HepG2 (cell line): ENCODE results near the gene ANKRD65. TPM values are rescaled to one million over a fixed set of nuclear protein-coding genes. Genes with fewer than 3 reads are reported as not detected.

ENCODE experiments used
- KDM5B ChIP-seq: sonication (generic); formaldehyde crosslinking; IDR thresholded peaks from 2 replicates; pipeline ENCODE4 v1.4.0; 2020; ENCODE audit warnings: missing genetic modification reagents, mild to moderate bottlenecking, borderline replicate concordance
- SIX4 ChIP-seq: sonication (generic); formaldehyde crosslinking; IDR thresholded peaks from 2 replicates; pipeline ENCODE4 v1.4.0; 2020; ENCODE audit warnings: missing genetic modification reagents
- SRSF1 ChIP-seq: fragments of 200-400 bp; formaldehyde crosslinking; optimal IDR thresholded peaks from 2 replicates; pipeline ENCODE3; 2017; ENCODE audit warnings: mild to moderate bottlenecking, low read depth, low read length, moderate library complexity
- polyA plus RNA-seq, 8 experiments: library from polyadenylated mRNA; depleted of rRNA in 3 of 8; stranded (reverse) in 7 of 8; unstranded in 1 of 8; fragments of >200 nt; fragmentation: Illumina TruSeq in 4 of 8; extraction: Trizol in 4 of 8; gene quantifications; 2 replicates each; pipeline versions ENCODE4 v1.2.1 to v1.2.3, GENCODE V29; 2011 to 2016; ENCODE audit warnings: low read depth in 4 of 8, missing spikeins in 1 of 8, mixed read lengths in 1 of 8; ENCODE audit not compliant: insufficient read depth in 1 of 8
- total RNA-seq, 5 experiments: library from RNA; depleted of rRNA; stranded (reverse); fragments of >200 nt; fragmentation: Illumina TruSeq; extraction: Trizol; gene quantifications; 2 replicates each; pipeline ENCODE4 v1.2.3, GENCODE V29; 2016; ENCODE audit warnings: low read depth in 1 of 5
- TF ChIP-seq, protein P1 (sequence below): IDR thresholded peaks from 2 replicates; pipeline ENCODE4 v1.6.1; 2016; ENCODE audit warnings: low read depth, missing genetic modification reagents, missing compliant biosample characterization
- TF ChIP-seq, protein P2 (sequence below): sonication (generic); formaldehyde crosslinking; IDR thresholded peaks from 2 replicates; pipeline ENCODE4 v1.8.1; 2023; ENCODE audit warnings: mild to moderate bottlenecking, moderate library complexity, missing genetic modification reagents
- TF ChIP-seq, protein P3 (sequence below): sonication (generic); formaldehyde crosslinking; IDR thresholded peaks from 2 replicates; pipeline ENCODE4 v1.4.0; 2020; ENCODE audit warnings: missing genetic modification reagents, mild to moderate bottlenecking, borderline replicate concordance
- TF ChIP-seq, protein P4 (sequence below): sonication (generic); formaldehyde crosslinking; IDR thresholded peaks from 2 replicates; pipeline ENCODE4 v1.4.0; 2020; ENCODE audit warnings: mild to moderate bottlenecking, low read depth, missing genetic modification reagents
- TF ChIP-seq, protein P5 (sequence below): sonication (generic); formaldehyde crosslinking; IDR thresholded peaks from 2 replicates; pipeline ENCODE4 v1.5.1; 2020; ENCODE audit warnings: mild to moderate bottlenecking, missing genetic modification reagents, moderate library complexity

ANKRD65 gene
- total and polyA plus RNA-seq, 2 of the 13 experiments (the other 11 are each of a cell fraction or from before 2014, with no cell fraction given), result 12.1 to 30.1 TPM

DNA sequence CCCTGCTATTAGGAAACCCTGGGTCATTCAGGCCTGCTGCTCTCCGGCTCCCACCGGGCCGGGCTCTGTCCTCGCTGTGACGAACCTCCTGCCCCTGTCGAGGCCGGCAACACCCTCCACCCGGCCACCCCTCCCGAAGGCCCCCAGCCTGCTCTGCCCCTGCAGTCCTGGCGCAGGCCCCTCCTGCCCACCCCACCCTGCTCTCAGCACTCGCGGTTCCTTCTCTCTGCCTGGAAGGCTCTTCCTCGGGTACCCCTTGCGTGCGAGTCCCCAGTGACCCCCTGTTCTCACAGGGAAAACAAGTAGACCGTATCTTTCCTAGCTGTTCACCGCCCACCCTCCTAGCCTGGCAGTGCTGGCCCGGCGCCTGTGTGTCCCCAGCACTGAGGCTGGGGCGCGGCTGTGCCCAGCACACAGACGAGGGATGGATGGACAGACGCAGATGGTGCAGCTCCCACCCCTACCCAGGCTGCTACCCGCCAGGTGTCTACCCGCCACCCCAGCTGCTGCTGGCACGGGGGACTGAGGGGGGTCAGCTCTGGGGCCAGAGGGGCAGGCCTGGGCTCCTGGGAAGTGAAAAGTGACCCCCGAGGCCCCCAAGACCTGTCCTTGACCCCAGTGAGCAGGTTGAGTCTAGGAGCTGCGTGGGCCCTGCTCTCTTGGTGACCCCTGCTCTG is 11.3 kb upstream of the ANKRD65 start (continued):
- TF ChIP-seq, protein P1, sequence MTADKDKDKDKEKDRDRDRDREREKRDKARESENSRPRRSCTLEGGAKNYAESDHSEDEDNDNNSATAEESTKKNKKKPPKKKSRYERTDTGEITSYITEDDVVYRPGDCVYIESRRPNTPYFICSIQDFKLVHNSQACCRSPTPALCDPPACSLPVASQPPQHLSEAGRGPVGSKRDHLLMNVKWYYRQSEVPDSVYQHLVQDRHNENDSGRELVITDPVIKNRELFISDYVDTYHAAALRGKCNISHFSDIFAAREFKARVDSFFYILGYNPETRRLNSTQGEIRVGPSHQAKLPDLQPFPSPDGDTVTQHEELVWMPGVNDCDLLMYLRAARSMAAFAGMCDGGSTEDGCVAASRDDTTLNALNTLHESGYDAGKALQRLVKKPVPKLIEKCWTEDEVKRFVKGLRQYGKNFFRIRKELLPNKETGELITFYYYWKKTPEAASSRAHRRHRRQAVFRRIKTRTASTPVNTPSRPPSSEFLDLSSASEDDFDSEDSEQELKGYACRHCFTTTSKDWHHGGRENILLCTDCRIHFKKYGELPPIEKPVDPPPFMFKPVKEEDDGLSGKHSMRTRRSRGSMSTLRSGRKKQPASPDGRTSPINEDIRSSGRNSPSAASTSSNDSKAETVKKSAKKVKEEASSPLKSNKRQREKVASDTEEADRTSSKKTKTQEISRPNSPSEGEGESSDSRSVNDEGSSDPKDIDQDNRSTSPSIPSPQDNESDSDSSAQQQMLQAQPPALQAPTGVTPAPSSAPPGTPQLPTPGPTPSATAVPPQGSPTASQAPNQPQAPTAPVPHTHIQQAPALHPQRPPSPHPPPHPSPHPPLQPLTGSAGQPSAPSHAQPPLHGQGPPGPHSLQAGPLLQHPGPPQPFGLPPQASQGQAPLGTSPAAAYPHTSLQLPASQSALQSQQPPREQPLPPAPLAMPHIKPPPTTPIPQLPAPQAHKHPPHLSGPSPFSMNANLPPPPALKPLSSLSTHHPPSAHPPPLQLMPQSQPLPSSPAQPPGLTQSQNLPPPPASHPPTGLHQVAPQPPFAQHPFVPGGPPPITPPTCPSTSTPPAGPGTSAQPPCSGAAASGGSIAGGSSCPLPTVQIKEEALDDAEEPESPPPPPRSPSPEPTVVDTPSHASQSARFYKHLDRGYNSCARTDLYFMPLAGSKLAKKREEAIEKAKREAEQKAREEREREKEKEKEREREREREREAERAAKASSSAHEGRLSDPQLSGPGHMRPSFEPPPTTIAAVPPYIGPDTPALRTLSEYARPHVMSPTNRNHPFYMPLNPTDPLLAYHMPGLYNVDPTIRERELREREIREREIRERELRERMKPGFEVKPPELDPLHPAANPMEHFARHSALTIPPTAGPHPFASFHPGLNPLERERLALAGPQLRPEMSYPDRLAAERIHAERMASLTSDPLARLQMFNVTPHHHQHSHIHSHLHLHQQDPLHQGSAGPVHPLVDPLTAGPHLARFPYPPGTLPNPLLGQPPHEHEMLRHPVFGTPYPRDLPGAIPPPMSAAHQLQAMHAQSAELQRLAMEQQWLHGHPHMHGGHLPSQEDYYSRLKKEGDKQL (CRISPR knock-in tag), result no peak; the same call in 1 of the 2 replicates
- TF ChIP-seq SRSF1, result no peak
- TF ChIP-seq, protein P2, sequence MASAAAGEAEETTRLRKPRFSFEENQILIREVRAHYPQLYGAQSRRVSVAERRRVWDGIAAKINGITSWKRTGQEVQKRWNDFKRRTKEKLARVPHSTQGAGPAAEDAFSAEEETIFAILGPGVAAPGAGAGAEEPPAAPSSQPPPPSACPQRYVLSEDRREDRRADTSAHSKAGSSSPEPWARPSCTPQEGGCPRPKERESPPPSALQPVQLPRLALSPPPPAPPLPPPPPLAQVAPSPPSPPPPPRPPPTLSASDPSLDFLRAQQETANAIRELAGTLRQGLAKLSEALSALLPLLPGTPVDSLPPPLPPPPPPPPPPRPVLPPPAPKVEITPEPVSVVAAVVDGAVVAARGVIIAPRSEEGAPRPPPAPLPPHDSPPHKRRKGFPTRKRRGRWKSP (CRISPR knock-in tag), result 0 out of 2 replicates have a peak, but pooled peaks have one; percentile 2
- TF ChIP-seq SIX4 (CRISPR knock-in tag), result no peak
- TF ChIP-seq, protein P3, sequence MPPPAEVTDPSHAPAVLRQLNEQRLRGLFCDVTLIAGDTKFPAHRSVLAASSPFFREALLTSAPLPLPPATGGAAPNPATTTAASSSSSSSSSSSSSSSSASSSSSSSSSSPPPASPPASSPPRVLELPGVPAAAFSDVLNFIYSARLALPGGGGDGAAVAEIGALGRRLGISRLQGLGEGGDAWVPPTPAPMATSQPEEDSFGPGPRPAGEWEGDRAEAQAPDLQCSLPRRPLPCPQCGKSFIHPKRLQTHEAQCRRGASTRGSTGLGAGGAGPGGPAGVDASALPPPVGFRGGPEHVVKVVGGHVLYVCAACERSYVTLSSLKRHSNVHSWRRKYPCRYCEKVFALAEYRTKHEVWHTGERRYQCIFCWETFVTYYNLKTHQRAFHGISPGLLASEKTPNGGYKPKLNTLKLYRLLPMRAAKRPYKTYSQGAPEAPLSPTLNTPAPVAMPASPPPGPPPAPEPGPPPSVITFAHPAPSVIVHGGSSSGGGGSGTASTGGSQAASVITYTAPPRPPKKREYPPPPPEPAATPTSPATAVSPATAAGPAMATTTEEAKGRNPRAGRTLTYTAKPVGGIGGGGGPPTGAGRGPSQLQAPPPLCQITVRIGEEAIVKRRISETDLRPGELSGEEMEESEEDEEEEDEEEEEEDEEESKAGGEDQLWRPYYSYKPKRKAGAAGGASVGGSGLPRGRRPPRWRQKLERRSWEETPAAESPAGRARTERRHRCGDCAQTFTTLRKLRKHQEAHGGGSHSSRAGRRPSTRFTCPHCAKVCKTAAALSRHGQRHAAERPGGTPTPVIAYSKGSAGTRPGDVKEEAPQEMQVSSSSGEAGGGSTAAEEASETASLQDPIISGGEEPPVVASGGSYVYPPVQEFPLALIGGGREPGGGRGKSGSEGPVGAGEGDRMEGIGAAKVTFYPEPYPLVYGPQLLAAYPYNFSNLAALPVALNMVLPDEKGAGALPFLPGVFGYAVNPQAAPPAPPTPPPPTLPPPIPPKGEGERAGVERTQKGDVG (CRISPR knock-in tag), result no peak
- TF ChIP-seq, protein P4, sequence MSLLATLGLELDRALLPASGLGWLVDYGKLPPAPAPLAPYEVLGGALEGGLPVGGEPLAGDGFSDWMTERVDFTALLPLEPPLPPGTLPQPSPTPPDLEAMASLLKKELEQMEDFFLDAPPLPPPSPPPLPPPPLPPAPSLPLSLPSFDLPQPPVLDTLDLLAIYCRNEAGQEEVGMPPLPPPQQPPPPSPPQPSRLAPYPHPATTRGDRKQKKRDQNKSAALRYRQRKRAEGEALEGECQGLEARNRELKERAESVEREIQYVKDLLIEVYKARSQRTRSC, result 0 out of 2 replicates have a peak, but pooled peaks have one; percentile 19
- no peak; the same call in 1 of the 2 replicates for TF ChIP-seq KDM5B (CRISPR knock-in tag)
- TF ChIP-seq, protein P5, sequence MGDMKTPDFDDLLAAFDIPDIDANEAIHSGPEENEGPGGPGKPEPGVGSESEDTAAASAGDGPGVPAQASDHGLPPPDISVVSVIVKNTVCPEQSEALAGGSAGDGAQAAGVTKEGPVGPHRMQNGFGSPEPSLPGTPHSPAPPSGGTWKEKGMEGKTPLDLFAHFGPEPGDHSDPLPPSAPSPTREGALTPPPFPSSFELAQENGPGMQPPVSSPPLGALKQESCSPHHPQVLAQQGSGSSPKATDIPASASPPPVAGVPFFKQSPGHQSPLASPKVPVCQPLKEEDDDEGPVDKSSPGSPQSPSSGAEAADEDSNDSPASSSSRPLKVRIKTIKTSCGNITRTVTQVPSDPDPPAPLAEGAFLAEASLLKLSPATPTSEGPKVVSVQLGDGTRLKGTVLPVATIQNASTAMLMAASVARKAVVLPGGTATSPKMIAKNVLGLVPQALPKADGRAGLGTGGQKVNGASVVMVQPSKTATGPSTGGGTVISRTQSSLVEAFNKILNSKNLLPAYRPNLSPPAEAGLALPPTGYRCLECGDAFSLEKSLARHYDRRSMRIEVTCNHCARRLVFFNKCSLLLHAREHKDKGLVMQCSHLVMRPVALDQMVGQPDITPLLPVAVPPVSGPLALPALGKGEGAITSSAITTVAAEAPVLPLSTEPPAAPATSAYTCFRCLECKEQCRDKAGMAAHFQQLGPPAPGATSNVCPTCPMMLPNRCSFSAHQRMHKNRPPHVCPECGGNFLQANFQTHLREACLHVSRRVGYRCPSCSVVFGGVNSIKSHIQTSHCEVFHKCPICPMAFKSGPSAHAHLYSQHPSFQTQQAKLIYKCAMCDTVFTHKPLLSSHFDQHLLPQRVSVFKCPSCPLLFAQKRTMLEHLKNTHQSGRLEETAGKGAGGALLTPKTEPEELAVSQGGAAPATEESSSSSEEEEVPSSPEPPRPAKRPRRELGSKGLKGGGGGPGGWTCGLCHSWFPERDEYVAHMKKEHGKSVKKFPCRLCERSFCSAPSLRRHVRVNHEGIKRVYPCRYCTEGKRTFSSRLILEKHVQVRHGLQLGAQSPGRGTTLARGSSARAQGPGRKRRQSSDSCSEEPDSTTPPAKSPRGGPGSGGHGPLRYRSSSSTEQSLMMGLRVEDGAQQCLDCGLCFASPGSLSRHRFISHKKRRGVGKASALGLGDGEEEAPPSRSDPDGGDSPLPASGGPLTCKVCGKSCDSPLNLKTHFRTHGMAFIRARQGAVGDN (CRISPR knock-in tag), result peak; percentile 71
